T-helper 2 cell treated with Interferon-gamma antibody and Interleukin-4, amounts not matched to agents 5 μg/mL and 100 μg/mL, for 36 hours (primary cell): ENCODE measurements around the gene LARP4.
"Not testable (repeated sequence)": the region's sequence is repeated elsewhere in the genome, so short reads cannot be mapped to it uniquely, and the experiment has no call there.

Experiments
- DNase-seq: peaks from one replicate; pipeline ENCODE4 v3.0.0; 2021; ENCODE audit warnings: low spot score
- H3K27ac Mint-ChIP-seq: one replicate; pipeline ENCODE4 v1.8.0; 2021; ENCODE audit warnings: mild to moderate bottlenecking, mixed read lengths
- H3K27me3 Mint-ChIP-seq: one replicate; pipeline ENCODE4 v1.8.0; 2021; ENCODE audit warnings: low read depth, mixed read lengths
- H3K36me3 Mint-ChIP-seq: one replicate; pipeline ENCODE4 v1.8.0; 2021; ENCODE audit warnings: low read depth, mixed read lengths
- H3K4me1 Mint-ChIP-seq: one replicate; pipeline ENCODE4 v1.8.0; 2021; ENCODE audit warnings: low read depth, mixed read lengths
- H3K4me3 Mint-ChIP-seq: one replicate; pipeline ENCODE4 v1.8.0; 2022; ENCODE audit warnings: mild to moderate bottlenecking, moderate library complexity, mixed read lengths
- H3K9me3 Mint-ChIP-seq: one replicate; pipeline ENCODE4 v1.8.0; 2021; ENCODE audit warnings: mixed read lengths

The LARP4 gene

GRCh38 chr12:50419112-50419909 lies 18.6 kb downstream of the LARP4 start:
- DNase-seq: no peak
- Mint-ChIP-seq H3K27me3 (no peaks in the 10 kb centered on the region), H3K27ac (no peak overlapping the region), H3K4me1 (peaks cover 16% of the 10 kb centered on the region), H3K4me3 (no peak overlapping the region), H3K9me3 (no peaks in the 10 kb centered on the region), H3K36me3 (peaks cover 12% of the 10 kb centered on the region)

- H3K27me3 Mint-ChIP-seq: not testable (repeated sequence)
Observed at GRCh38 chr12:50422855-50423254, 22.2 kb downstream of the LARP4 start.

GRCh38 chr12:50423342-50423741 lies 22.7 kb downstream of the LARP4 start:
- not testable (repeated sequence) for H3K9me3 Mint-ChIP-seq, H3K4me3 Mint-ChIP-seq, H3K27me3 Mint-ChIP-seq, DNase-seq, H3K27ac Mint-ChIP-seq, H3K36me3 Mint-ChIP-seq, H3K4me1 Mint-ChIP-seq

More at GRCh38 chr12:50422855-50423254, 22.2 kb downstream of the LARP4 start:
- H3K4me1 Mint-ChIP-seq: peaks cover 12% of the 10 kb centered on the region
- not testable (repeated sequence) for H3K4me3 Mint-ChIP-seq, H3K36me3 Mint-ChIP-seq, H3K27ac Mint-ChIP-seq, DNase-seq, H3K9me3 Mint-ChIP-seq

- DNase-seq: no peak
- Mint-ChIP-seq H3K27ac (peak overlapping the region; percentile 28), H3K4me3 (no peak overlapping the region)
Observed at GRCh38 chr12:50425589-50426258, 25.0 kb downstream of the LARP4 start.

GRCh38 chr12:50431656-50432055 lies 31.0 kb downstream of the LARP4 start:
- not testable (repeated sequence) for H3K9me3 Mint-ChIP-seq, H3K27me3 Mint-ChIP-seq, DNase-seq, H3K27ac Mint-ChIP-seq, H3K4me3 Mint-ChIP-seq, H3K4me1 Mint-ChIP-seq
- H3K36me3 Mint-ChIP-seq: peaks cover 50% of the 10 kb centered on the region

More at GRCh38 chr12:50425589-50426258, 25.0 kb downstream of the LARP4 start:
- Mint-ChIP-seq H3K4me1 (peaks cover 7% of the 10 kb centered on the region), H3K36me3 (peaks cover 15% of the 10 kb centered on the region), H3K9me3 (no peaks in the 10 kb centered on the region), H3K27me3 (no peaks in the 10 kb centered on the region)

GRCh38 chr12:50440288-50440687 lies 39.6 kb downstream of the LARP4 start:
- Mint-ChIP-seq H3K27ac (no peak overlapping the region), H3K27me3 (no peaks in the 10 kb centered on the region), H3K4me3 (no peak overlapping the region), H3K9me3 (no peaks in the 10 kb centered on the region), H3K4me1 (peaks cover 14% of the 10 kb centered on the region), H3K36me3 (peaks cover 43% of the 10 kb centered on the region)
- no peak for DNase-seq

- H3K27me3 Mint-ChIP-seq: no peaks in the 10 kb centered on the region
- H3K4me1 Mint-ChIP-seq: peaks cover 14% of the 10 kb centered on the region
- no peak overlapping the region for H3K27ac Mint-ChIP-seq
Observed at GRCh38 chr12:50441763-50442162, 41.1 kb downstream of the LARP4 start.

GRCh38 chr12:50442178-50442908 lies 41.7 kb downstream of the LARP4 start:
- no peaks in the 10 kb centered on the region for H3K27me3 Mint-ChIP-seq
- peak overlapping the region; percentile 22 for H3K27ac Mint-ChIP-seq
- no peak overlapping the region for H3K4me3 Mint-ChIP-seq
- DNase-seq: no peak
- H3K4me1 Mint-ChIP-seq: peaks cover 14% of the 10 kb centered on the region
- H3K9me3 Mint-ChIP-seq: no peaks in the 10 kb centered on the region
- H3K36me3 Mint-ChIP-seq: peaks cover 40% of the 10 kb centered on the region

More at GRCh38 chr12:50441763-50442162, 41.1 kb downstream of the LARP4 start:
- H3K9me3 Mint-ChIP-seq: no peaks in the 10 kb centered on the region
- peaks cover 36% of the 10 kb centered on the region for H3K36me3 Mint-ChIP-seq
- no peak overlapping the region for H3K4me3 Mint-ChIP-seq
- no peak for DNase-seq

GRCh38 chr12:50449671-50450070 lies 49.0 kb downstream of the LARP4 start:
- H3K4me1 Mint-ChIP-seq, H3K27ac Mint-ChIP-seq, H3K27me3 Mint-ChIP-seq, DNase-seq, H3K9me3 Mint-ChIP-seq, H3K4me3 Mint-ChIP-seq: not testable (repeated sequence)
- peaks cover 38% of the 10 kb centered on the region for H3K36me3 Mint-ChIP-seq

GRCh38 chr12:50452795-50453194 lies 52.1 kb downstream of the LARP4 start:
- Mint-ChIP-seq H3K4me3 (no peak overlapping the region), H3K36me3 (peaks cover 35% of the 10 kb centered on the region), H3K27me3 (no peaks in the 10 kb centered on the region), H3K4me1 (peaks cover 4% of the 10 kb centered on the region), H3K9me3 (no peaks in the 10 kb centered on the region), H3K27ac (no peak overlapping the region)
- no peak for DNase-seq

GRCh38 chr12:50453872-50454271 lies 53.2 kb downstream of the LARP4 start:
- H3K9me3 Mint-ChIP-seq: no peaks in the 10 kb centered on the region
- no peak overlapping the region for H3K27ac Mint-ChIP-seq
- no peak overlapping the region for H3K4me3 Mint-ChIP-seq
- H3K36me3 Mint-ChIP-seq: peaks cover 29% of the 10 kb centered on the region
- H3K4me1 Mint-ChIP-seq: peaks cover 4% of the 10 kb centered on the region
- H3K27me3 Mint-ChIP-seq: no peaks in the 10 kb centered on the region
- no peak for DNase-seq

- Mint-ChIP-seq H3K27me3 (no peaks in the 10 kb centered on the region), H3K27ac (no peak overlapping the region), H3K36me3 (peaks cover 31% of the 10 kb centered on the region), H3K4me3 (no peak overlapping the region), H3K9me3 (no peaks in the 10 kb centered on the region), H3K4me1 (peaks cover 2% of the 10 kb centered on the region)
- no peak for DNase-seq
Observed at GRCh38 chr12:50458606-50459005, 57.9 kb downstream of the LARP4 start.

GRCh38 chr12:50467439-50467838 lies 66.8 kb downstream of the LARP4 start:
- DNase-seq: no peak
- H3K4me3 Mint-ChIP-seq: no peak overlapping the region
- H3K27ac Mint-ChIP-seq: no peak overlapping the region
- no peaks in the 10 kb centered on the region for H3K4me1 Mint-ChIP-seq
- H3K27me3 Mint-ChIP-seq: no peaks in the 10 kb centered on the region
- peaks cover 4% of the 10 kb centered on the region for H3K9me3 Mint-ChIP-seq
- H3K36me3 Mint-ChIP-seq: peaks cover 44% of the 10 kb centered on the region

GRCh38 chr12:50477241-50477832 lies 76.7 kb downstream of the LARP4 start:
- H3K4me1 Mint-ChIP-seq: no peaks in the 10 kb centered on the region
- DNase-seq: no peak
- H3K27ac Mint-ChIP-seq: no peak overlapping the region
- no peaks in the 10 kb centered on the region for H3K9me3 Mint-ChIP-seq
- peaks cover 35% of the 10 kb centered on the region for H3K36me3 Mint-ChIP-seq
- H3K27me3 Mint-ChIP-seq: no peaks in the 10 kb centered on the region
- no peak overlapping the region for H3K4me3 Mint-ChIP-seq
